HepG2 (cell line): Measurements from ENCODE around the gene SPATA25. TPM values are rescaled to one million over a fixed set of nuclear protein-coding genes. Genes with fewer than 3 reads are reported as not detected.

ENCODE experiments used
- CAMTA2 ChIP-seq: sonication (generic); formaldehyde crosslinking; IDR thresholded peaks from 2 replicates; pipeline ENCODE4 v1.4.0; 2020; ENCODE audit warnings: mild to moderate bottlenecking, missing genetic modification reagents, borderline replicate concordance
- CEBPB ChIP-seq: IDR thresholded peaks from 2 replicates; pipeline ENCODE4 v1.6.1; 2011; ENCODE audit warnings: low read depth, low read length, improper control_type of control experiment, borderline replicate concordance
- CHD4 ChIP-seq: fragments of 200-600 bp; sonication (generic); IDR thresholded peaks from 2 replicates; pipeline ENCODE4 v1.7.0; 2017; ENCODE audit warnings: mild to moderate bottlenecking, low read length, borderline replicate concordance
- GTF3A ChIP-seq: sonication (generic); formaldehyde crosslinking; conservative IDR thresholded peaks from 2 replicates; pipeline ENCODE4 v1.4.0; 2020; ENCODE audit warnings: mild to moderate bottlenecking, missing genetic modification reagents
- HMGA1 ChIP-seq: sonication (generic); formaldehyde crosslinking; conservative IDR thresholded peaks from 2 replicates; pipeline ENCODE4 v1.4.0; 2020; ENCODE audit warnings: missing genetic modification reagents
- HNF4G ChIP-seq, 2 experiments: sonication (generic) in 1 of 2; formaldehyde crosslinking in 1 of 2; IDR thresholded peaks; 2 replicates each; pipeline versions ENCODE4 v1.4.0 to v1.6.1; 2011 to 2020; ENCODE audit warnings: borderline replicate concordance in 2 of 2, low read depth in 2 of 2, mild to moderate bottlenecking in 2 of 2, low read length in 1 of 2, missing genetic modification reagents in 1 of 2, moderate library complexity in 1 of 2
- HOXD1 ChIP-seq: sonication (generic); formaldehyde crosslinking; IDR thresholded peaks from 2 replicates; pipeline ENCODE4 v1.5.0; 2020; ENCODE audit warnings: missing genetic modification reagents
- MTF2 ChIP-seq: sonication (generic); formaldehyde crosslinking; IDR thresholded peaks from 2 replicates; pipeline ENCODE4 v1.5.0; 2020; ENCODE audit warnings: missing genetic modification reagents, borderline replicate concordance
- MXI1 ChIP-seq: IDR thresholded peaks from 3 replicates; pipeline ENCODE4 v1.6.1; 2012; ENCODE audit warnings: low read depth, low read length, inconsistent platforms, borderline replicate concordance
- NCOA1 ChIP-seq: sonication (generic); formaldehyde crosslinking; IDR thresholded peaks from 2 replicates; pipeline ENCODE4 v1.9.0; 2021; ENCODE audit warnings: missing genetic modification reagents
- NCOA2 ChIP-seq: sonication (generic); formaldehyde crosslinking; IDR thresholded peaks from 2 replicates; pipeline ENCODE4 v1.8.0; 2022; ENCODE audit warnings: inconsistent platforms
- POLR2AphosphoS2 ChIP-seq: IDR thresholded peaks from 2 replicates; pipeline ENCODE4 v1.6.1; 2011; ENCODE audit warnings: low read depth, low read length, improper control_type of control experiment
- RCOR2 ChIP-seq: IDR thresholded peaks from 2 replicates; pipeline ENCODE4 v1.6.1; 2016; ENCODE audit warnings: missing biosample characterization, missing genetic modification reagents
- SMAD3 ChIP-seq: sonication (generic); formaldehyde crosslinking; IDR thresholded peaks from 2 replicates; pipeline ENCODE4 v1.4.0; 2020; ENCODE audit warnings: missing genetic modification reagents
- SMARCC2 ChIP-seq: fragments of 450-650 bp; IDR thresholded peaks from 2 replicates; pipeline ENCODE4 v1.6.1; 2017; ENCODE audit warnings: antibody characterized with exemption, mild to moderate bottlenecking
- SOX13 ChIP-seq, 3 experiments: fragments of 450-650 bp in 1 of 3; sonication (generic) in 1 of 3; formaldehyde crosslinking in 1 of 3; IDR thresholded peaks in 2 of 3; conservative IDR thresholded peaks in 1 of 3; 2 replicates each; pipeline versions ENCODE4 v1.5.0 to v1.6.1; 2016 to 2020; ENCODE audit warnings: antibody characterized with exemption in 1 of 3, mild to moderate bottlenecking in 1 of 3, missing compliant biosample characterization in 1 of 3, missing genetic modification reagents in 1 of 3, moderate library complexity in 1 of 3
- TBX2 ChIP-seq: sonication (generic); formaldehyde crosslinking; IDR thresholded peaks from 2 replicates; pipeline ENCODE4 v1.5.0; 2020; ENCODE audit warnings: missing genetic modification reagents, mild to moderate bottlenecking, borderline replicate concordance
- ZBTB8A ChIP-seq: sonication (generic); formaldehyde crosslinking; IDR thresholded peaks from 2 replicates; pipeline ENCODE4 v1.4.0; 2020; ENCODE audit warnings: mild to moderate bottlenecking, low read depth, missing genetic modification reagents, borderline replicate concordance
- ZFX ChIP-seq: sonication (generic); formaldehyde crosslinking; IDR thresholded peaks from 2 replicates; pipeline ENCODE4 v1.4.0; 2020; ENCODE audit warnings: mild to moderate bottlenecking, low read depth, missing genetic modification reagents, moderate library complexity
- ZNF234 ChIP-seq: sonication (generic); formaldehyde crosslinking; conservative IDR thresholded peaks from 2 replicates; pipeline ENCODE4 v1.5.1; 2020; ENCODE audit warnings: mild to moderate bottlenecking, missing genetic modification reagents
- ZNF33A ChIP-seq: sonication (generic); formaldehyde crosslinking; IDR thresholded peaks from 2 replicates; pipeline ENCODE4 v1.5.1; 2020; ENCODE audit warnings: missing genetic modification reagents, mild to moderate bottlenecking, moderate library complexity, borderline replicate concordance
- ZNF589 ChIP-seq: sonication (generic); formaldehyde crosslinking; conservative IDR thresholded peaks from 2 replicates; pipeline ENCODE4 v1.8.0; 2022; ENCODE audit warnings: mild to moderate bottlenecking, moderate library complexity, missing genetic modification reagents
- ZNF7 ChIP-seq: IDR thresholded peaks from 2 replicates; pipeline ENCODE4 v1.6.1; 2016; ENCODE audit warnings: missing biosample characterization, missing genetic modification reagents
- ZNF772 ChIP-seq: sonication (generic); formaldehyde crosslinking; IDR thresholded peaks from 2 replicates; pipeline ENCODE4 v1.5.0; 2020; ENCODE audit warnings: mild to moderate bottlenecking, missing genetic modification reagents
- ZNF83 ChIP-seq: sonication (generic); formaldehyde crosslinking; IDR thresholded peaks from 2 replicates; pipeline ENCODE4 v1.4.0; 2020; ENCODE audit warnings: missing genetic modification reagents, mild to moderate bottlenecking, borderline replicate concordance
- polyA plus RNA-seq, 8 experiments: library from polyadenylated mRNA; depleted of rRNA in 3 of 8; stranded (reverse) in 7 of 8; unstranded in 1 of 8; fragments of >200 nt; fragmentation: Illumina TruSeq in 4 of 8; extraction: Trizol in 4 of 8; gene quantifications; 2 replicates each; pipeline versions ENCODE4 v1.2.1 to v1.2.3, GENCODE V29; 2011 to 2016; ENCODE audit warnings: low read depth in 4 of 8, missing spikeins in 1 of 8, mixed read lengths in 1 of 8; ENCODE audit not compliant: insufficient read depth in 1 of 8
- total RNA-seq, 5 experiments: library from RNA; depleted of rRNA; stranded (reverse); fragments of >200 nt; fragmentation: Illumina TruSeq; extraction: Trizol; gene quantifications; 2 replicates each; pipeline ENCODE4 v1.2.3, GENCODE V29; 2016; ENCODE audit warnings: low read depth in 1 of 5
- TF ChIP-seq, protein P1 (sequence below): sonication (generic); formaldehyde crosslinking; IDR thresholded peaks from 2 replicates; pipeline ENCODE4 v1.8.1; 2023; ENCODE audit warnings: missing genetic modification reagents, mild to moderate bottlenecking, borderline replicate concordance
- TF ChIP-seq, protein P2 (sequence below): sonication (generic); formaldehyde crosslinking; IDR thresholded peaks from 2 replicates; pipeline ENCODE4 v1.4.0; 2020; ENCODE audit warnings: mild to moderate bottlenecking, missing genetic modification reagents
- TF ChIP-seq, protein P3 (sequence below): sonication (generic); formaldehyde crosslinking; IDR thresholded peaks from 2 replicates; pipeline ENCODE4 v1.5.0; 2020; ENCODE audit warnings: missing genetic modification reagents

The SPATA25 gene
- total and polyA plus RNA-seq, 2 of the 13 experiments (the other 11 are each of a cell fraction or from before 2014, with no cell fraction given): 4.8 to 7.6 TPM

DNA sequence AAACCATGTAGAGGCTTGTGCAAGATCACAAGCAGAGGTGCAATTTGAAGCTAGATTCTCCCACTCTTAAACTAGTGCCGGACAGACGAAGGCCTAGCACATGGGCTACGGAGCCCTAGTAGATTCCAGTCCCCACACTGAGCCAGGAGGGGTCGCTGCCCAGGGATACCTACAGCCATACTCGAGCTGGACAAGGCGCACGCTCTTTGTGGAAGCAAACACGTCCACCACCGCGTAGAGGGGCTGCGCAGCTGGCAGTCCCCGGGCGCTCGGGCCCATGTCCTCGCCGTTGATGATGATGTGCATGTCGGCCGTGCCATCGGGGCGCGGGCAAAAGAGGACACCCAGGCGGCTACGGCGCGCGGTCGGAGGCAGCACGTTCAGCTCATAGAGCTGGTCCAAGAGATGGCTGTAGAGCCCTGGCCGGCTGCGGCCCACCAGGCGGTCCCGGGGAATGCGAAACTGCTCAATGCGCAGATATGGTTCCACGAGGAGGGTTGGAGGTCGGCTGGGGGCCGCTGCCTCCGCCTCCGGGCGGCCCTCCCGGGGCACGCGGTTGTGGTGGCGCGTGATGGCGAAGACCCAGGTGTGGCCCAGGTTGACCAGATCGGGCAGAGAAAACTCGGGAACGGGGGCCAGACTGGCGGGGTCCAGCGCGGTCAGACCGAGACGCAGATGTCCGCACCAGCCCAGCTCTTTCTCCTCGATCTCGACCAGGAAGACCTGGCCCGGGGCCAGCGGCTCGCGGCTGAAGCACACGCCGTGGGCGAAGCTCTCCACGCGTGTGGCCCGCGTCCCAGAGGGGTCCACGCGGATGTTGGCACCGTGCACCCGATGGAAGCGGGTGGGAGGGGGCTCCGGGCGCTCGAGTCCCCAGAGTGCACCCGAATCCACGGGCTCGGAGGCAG lies 2.9 kb upstream of the SPATA25 start (continued):
- no peak for TF ChIP-seq GTF3A (CRISPR knock-in tag)
- TF ChIP-seq ZNF33A (CRISPR knock-in tag): no peak
- TF ChIP-seq ZNF7: peak; percentile 10
- TF ChIP-seq HMGA1 (CRISPR knock-in tag): no peak
- no peak for TF ChIP-seq SOX13 (IDR thresholded peaks at IDR 0.05)
- TF ChIP-seq SOX13 (CRISPR knock-in tag; conservative IDR thresholded peaks at IDR 0.05 in 1 of 2, IDR thresholded peaks at IDR 0.05 in 1 of 2): peak in 1 of 2 experiments; percentile 47; a peak in 1 of 4 replicates
- no peak for TF ChIP-seq CEBPB
- no peak for TF ChIP-seq POLR2AphosphoS2
- TF ChIP-seq ZNF589 (CRISPR knock-in tag): no peak; the same call in 1 of the 2 replicates
- TF ChIP-seq, protein P1, sequence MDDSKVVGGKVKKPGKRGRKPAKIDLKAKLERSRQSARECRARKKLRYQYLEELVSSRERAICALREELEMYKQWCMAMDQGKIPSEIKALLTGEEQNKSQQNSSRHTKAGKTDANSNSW (CRISPR knock-in tag): 0 out of 2 replicates have a peak, but pooled peaks have one; percentile 84
- peak; percentile 80 for TF ChIP-seq SMAD3 (CRISPR knock-in tag)
- TF ChIP-seq ZBTB8A (CRISPR knock-in tag): no peak
- TF ChIP-seq, protein P2, sequence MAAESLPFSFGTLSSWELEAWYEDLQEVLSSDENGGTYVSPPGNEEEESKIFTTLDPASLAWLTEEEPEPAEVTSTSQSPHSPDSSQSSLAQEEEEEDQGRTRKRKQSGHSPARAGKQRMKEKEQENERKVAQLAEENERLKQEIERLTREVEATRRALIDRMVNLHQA (CRISPR knock-in tag): 0 out of 2 replicates have a peak, but pooled peaks have one; percentile 78
- TF ChIP-seq NCOA2 (CRISPR knock-in tag): peak; percentile 77
- TF ChIP-seq SMARCC2: no peak
- TF ChIP-seq ZNF772 (CRISPR knock-in tag): no peak
- TF ChIP-seq HOXD1 (CRISPR knock-in tag): peak; percentile 85
- peak; percentile 82; the same call in 1 of the 3 replicates for TF ChIP-seq MXI1
- TF ChIP-seq MTF2: no peak
- peak; percentile 97 for TF ChIP-seq ZNF234 (CRISPR knock-in tag)
- peak; percentile 92; the same call in 1 of the 2 replicates for TF ChIP-seq CAMTA2 (CRISPR knock-in tag)
- TF ChIP-seq RCOR2 (CRISPR knock-in tag): peak; percentile 45; the same call in 1 of the 2 replicates
- no peak; the same call in 1 of the 2 replicates for TF ChIP-seq HNF4G (IDR thresholded peaks at IDR 0.05; ENCODE audit: borderline replicate concordance, low read depth, low read length)
- TF ChIP-seq HNF4G (CRISPR knock-in tag; IDR thresholded peaks at IDR 0.05; ENCODE audit: borderline replicate concordance, low read depth): no peak
- TF ChIP-seq TBX2 (CRISPR knock-in tag): peak; percentile 47; the same call in 1 of the 2 replicates
- no peak for TF ChIP-seq CHD4
- TF ChIP-seq, protein P3, sequence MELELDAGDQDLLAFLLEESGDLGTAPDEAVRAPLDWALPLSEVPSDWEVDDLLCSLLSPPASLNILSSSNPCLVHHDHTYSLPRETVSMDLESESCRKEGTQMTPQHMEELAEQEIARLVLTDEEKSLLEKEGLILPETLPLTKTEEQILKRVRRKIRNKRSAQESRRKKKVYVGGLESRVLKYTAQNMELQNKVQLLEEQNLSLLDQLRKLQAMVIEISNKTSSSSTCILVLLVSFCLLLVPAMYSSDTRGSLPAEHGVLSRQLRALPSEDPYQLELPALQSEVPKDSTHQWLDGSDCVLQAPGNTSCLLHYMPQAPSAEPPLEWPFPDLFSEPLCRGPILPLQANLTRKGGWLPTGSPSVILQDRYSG (CRISPR knock-in tag): no peak
- TF ChIP-seq NCOA1 (CRISPR knock-in tag): 0 out of 2 replicates have a peak, but pooled peaks have one; percentile 13
- peak; percentile 89; the same call in 1 of the 2 replicates for TF ChIP-seq ZNF83 (CRISPR knock-in tag)
- peak; percentile 92 for TF ChIP-seq ZFX (CRISPR knock-in tag)
